ENCODE data around the gene THBS2. TPM values are rescaled to one million over a fixed set of nuclear protein-coding genes. Genes with fewer than 3 reads are reported as not detected.

Gene THBS2
- total RNA-seq, 1 donor from 2014 or later, result 18.6 TPM

- H3K4me1 Mint-ChIP-seq, result peaks cover 11% of the 10 kb centered on the region
- peak overlapping the region; percentile 60 for H3K4me3 Mint-ChIP-seq
- no peak for TF ChIP-seq CTCF (IDR thresholded peaks at IDR 0.05; ENCODE audit: unreplicated experiment)
- no peaks in the 10 kb centered on the region for H3K27me3 Mint-ChIP-seq (ENCODE audit: low read depth)
- H3K27ac Mint-ChIP-seq, result peak overlapping the region; percentile 63
- DNase-seq (ENCODE audit: low spot score in 2 of 2, unreplicated experiment in 2 of 2), result peak; percentile 82 to 93
- peaks cover 28% of the 10 kb centered on the region for H3K9me3 Mint-ChIP-seq
- no peaks in the 10 kb centered on the region for H3K36me3 Mint-ChIP-seq
These were observed 40.5 kb downstream of the THBS2 start for GRCh38 chr6:169212897-169213813.

GRCh38 chr6:169212436-169212835, 41.2 kb downstream of the THBS2 start:
- Mint-ChIP-seq H3K4me3 (peak overlapping the region; percentile 5), H3K27me3 (ENCODE audit: low read depth) (no peaks in the 10 kb centered on the region), H3K9me3 (peaks cover 33% of the 10 kb centered on the region), H3K27ac (no peak overlapping the region), H3K36me3 (no peaks in the 10 kb centered on the region), H3K4me1 (peaks cover 11% of the 10 kb centered on the region)
- DNase-seq (ENCODE audit: low spot score in 2 of 2, unreplicated experiment in 2 of 2), result no peak
- TF ChIP-seq CTCF (IDR thresholded peaks at IDR 0.05; ENCODE audit: unreplicated experiment), result no peak

- Mint-ChIP-seq H3K9me3 (peaks cover 36% of the 10 kb centered on the region), H3K4me3 (peak overlapping the region; percentile 26), H3K36me3 (no peaks in the 10 kb centered on the region), H3K4me1 (peaks cover 11% of the 10 kb centered on the region), H3K27ac (no peak overlapping the region), H3K27me3 (ENCODE audit: low read depth) (no peaks in the 10 kb centered on the region)
- TF ChIP-seq CTCF (IDR thresholded peaks at IDR 0.05; ENCODE audit: unreplicated experiment), result no peak
- DNase-seq (ENCODE audit: low spot score in 2 of 2, unreplicated experiment in 2 of 2), result no peak
These were observed 41.8 kb downstream of the THBS2 start for GRCh38 chr6:169211881-169212280.

GRCh38 chr6:169210611-169211010, 43.0 kb downstream of the THBS2 start:
- no peak for TF ChIP-seq CTCF (IDR thresholded peaks at IDR 0.05; ENCODE audit: unreplicated experiment)
- no peak for DNase-seq (ENCODE audit: low spot score in 2 of 2, unreplicated experiment in 2 of 2)
- H3K4me1 Mint-ChIP-seq, result peaks cover 11% of the 10 kb centered on the region
- no peaks in the 10 kb centered on the region for H3K27me3 Mint-ChIP-seq (ENCODE audit: low read depth)
- H3K9me3 Mint-ChIP-seq, result peaks cover 43% of the 10 kb centered on the region
- H3K36me3 Mint-ChIP-seq, result peaks cover 2% of the 10 kb centered on the region
- H3K27ac Mint-ChIP-seq, result no peak overlapping the region
- no peak overlapping the region for H3K4me3 Mint-ChIP-seq

GRCh38 chr6:169208011-169208410, 45.6 kb downstream of the THBS2 start:
- no peak overlapping the region for H3K27ac Mint-ChIP-seq
- H3K4me3 Mint-ChIP-seq, result no peak overlapping the region
- TF ChIP-seq CTCF (IDR thresholded peaks at IDR 0.05; ENCODE audit: unreplicated experiment), result no peak

More at GRCh38 chr6:169208011-169208410, 45.6 kb downstream of the THBS2 start:
- no peak for DNase-seq (ENCODE audit: low spot score in 2 of 2, unreplicated experiment in 2 of 2)
- H3K4me1 Mint-ChIP-seq, result peaks cover 3% of the 10 kb centered on the region
- no peaks in the 10 kb centered on the region for H3K27me3 Mint-ChIP-seq (ENCODE audit: low read depth)
- H3K36me3 Mint-ChIP-seq, result peaks cover 2% of the 10 kb centered on the region
- peaks cover 43% of the 10 kb centered on the region for H3K9me3 Mint-ChIP-seq

Measured in mesothelial cell of epicardium (in vitro differentiated cells).